Stimulated activated naive CD4-positive, alpha-beta T cell (primary cell): ENCODE measurements around the gene NHSL2.

Experiments used
- DNase-seq, 6 experiments: peaks; one replicate each; lab custom pipeline; 2025; lab: John Stamatoyannopoulos, UW

NHSL2 gene

GRCh38 chrX:72180539-72180938 lies 269.9 kb downstream of the NHSL2 start:
- no peak for DNase-seq

DNA sequence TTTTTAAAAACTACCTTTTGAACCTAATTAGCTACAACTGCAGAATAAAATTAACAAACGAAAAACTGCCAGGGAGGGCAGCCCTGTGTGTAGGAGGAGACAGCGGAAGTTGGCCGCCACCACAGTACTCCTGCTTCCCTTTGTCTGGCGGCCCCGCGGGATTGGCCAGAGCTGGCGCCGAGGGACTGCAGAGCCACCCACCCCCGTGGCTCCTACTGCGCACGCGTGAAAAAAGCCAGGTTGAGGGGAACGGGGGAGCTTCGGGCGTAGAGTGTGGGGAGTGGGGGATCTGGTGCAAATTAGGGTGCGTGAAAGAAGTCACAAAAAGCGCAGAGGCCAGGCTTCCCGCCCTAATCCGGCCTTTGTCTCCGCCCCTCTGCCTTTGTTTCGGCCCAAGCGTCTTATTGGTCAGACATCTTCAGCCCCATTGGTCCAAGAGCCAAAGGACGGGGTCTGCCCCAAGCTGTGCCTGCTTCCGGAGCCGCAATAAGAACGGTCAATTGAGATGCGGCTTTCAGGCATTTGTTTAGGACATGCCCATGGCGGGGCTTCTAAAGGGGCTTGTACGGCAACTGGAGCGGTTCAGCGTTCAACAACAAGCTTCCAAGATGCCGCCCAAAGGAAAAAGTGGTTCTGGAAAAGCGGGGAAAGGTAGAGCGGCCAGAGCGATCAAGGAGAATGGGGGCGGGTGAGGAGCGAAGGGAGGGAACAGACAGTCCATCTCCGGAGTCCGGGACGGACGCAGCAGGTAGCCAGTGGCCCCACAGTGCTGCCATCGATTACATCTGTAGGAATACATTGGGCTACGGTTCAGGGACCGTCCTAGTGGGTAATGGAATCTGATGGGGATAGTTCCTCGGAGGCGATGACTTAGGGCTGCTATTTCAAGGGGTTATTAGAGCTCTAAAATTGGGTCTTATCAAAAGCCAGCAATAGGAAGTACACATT lies 270.8 kb downstream of the NHSL2 start, which contains the start of gene PIN4:
Gene PIN4 (plus strand): TSS at position 580 of the 948 bp plus-strand sequence. CDS start 29 bp downstream, at position 609.
- peak; percentile 64 to 88 (median 82) for DNase-seq

GRCh38 chrX:72182924-72183323 lies 272.3 kb downstream of the NHSL2 start:
- no peak for DNase-seq

DNA sequence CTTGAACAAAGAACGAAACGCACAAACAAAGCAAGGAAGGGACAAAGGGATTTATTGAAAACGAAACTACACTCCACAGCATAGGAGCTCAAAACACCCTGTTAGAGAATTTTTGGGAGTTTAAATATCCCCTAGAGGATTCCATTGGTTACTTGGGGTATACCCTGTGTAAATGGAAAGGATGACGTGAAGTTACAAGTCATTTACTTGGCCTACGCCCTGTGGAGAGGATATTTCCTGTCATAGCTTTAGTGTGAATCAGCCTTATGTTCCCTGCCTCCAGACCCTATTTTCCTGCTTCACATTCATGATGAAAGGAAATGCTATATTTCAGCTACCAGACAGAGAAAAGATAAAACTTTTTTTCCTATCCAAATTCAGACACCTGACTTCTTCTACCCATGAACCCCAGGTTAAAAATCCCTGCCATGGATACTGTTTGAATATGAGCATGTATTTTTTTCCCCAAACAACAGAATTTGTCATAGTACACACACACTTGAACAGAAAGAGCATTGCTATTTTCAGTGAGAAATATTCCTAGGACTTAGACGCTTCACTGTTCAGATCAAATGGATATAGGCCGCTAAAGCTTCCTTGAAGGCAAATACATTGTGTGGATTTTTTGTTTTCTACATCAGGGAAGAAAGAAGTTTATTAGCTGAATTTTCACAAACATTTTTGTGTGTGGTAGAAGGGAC lies 291.3 kb downstream of the NHSL2 start:
- no peak for DNase-seq
